ENCODE data around the gene SLC25A33. TPM values are rescaled to one million over a fixed set of nuclear protein-coding genes. Genes with fewer than 3 reads are reported as not detected.
A peak's percentile ranks its signal among the peaks of the same experiment; 100 is the strongest.

Gene SLC25A33
- total and polyA plus RNA-seq, 2 of the 8 experiments (the other 6 are each of a cell fraction or from before 2014, with no cell fraction given): 7.8 to 12.8 TPM

DNA sequence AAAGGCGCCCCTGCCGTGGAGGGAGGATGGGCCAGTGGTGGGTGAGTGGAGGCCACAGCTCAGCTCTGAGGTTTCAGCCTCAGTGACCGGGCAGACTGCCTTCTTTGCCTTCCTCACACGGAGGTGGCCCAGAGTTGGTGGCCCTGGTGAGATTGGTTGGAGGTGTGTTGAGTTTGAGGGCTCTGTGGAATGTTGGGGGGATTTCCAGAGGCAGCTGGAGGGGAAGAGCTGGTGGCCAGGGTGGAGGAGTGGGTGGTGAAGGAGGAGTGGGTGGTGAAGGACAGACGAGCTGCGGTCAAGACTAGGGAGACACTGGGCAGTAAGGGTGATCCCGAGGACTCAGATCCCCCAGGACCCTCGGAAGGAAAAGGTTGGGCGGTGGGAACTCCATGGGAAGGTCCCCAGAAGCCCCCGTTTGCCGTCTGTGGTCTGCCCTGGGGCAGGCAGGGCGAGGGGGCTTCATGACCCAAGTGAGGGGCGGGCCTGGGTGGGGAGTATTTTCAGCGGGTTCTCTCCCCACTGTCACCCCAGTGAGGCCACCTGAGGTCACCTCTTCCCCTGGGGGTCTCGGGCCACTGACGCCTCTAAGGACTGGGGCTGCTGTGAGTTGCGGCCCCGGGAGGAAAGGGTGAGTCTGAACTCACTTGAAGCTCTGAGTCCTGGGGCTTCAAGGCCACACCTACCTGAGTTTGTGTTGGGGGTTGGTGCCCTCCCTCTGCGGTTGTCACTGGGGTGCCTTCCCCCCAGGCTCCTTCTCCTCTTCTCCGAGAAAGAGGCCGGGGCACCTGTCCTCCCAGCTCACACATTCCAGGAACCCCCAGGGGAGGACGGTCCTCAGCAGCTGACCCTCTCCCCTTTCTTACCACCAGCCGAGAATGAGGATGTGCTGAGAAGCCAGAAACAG lies 89.5 kb downstream of the SLC25A33 start:
- 86% methylated on average over 17 of the region's 23 CpGs; no CpG with 5 or more reads in 1 of the 2 experiments for WGBS, 2 experiments (ENCODE audit: extremely low coverage in 1 of 2, insufficient coverage in 1 of 2, insufficient read length in 1 of 2, insufficient replicate concordance in 2 of 2, low coverage in 1 of 2, low lambda C conversion rate in 2 of 2, missing lambda C conversion rate in 1 of 2)
- no peak for FAIRE-seq
- CTCF ChIA-PET (ENCODE audit: partially characterized antibody): interaction anchor here (0.8 to 7.7 kb wide), 20 partner anchors 8 to 801 kb away, joined by 3 to 77 read pairs (median 6); partner anchors contain the start of genes CENPS and PIK3CD

More for the DNA sequence above, 89.5 kb downstream of the SLC25A33 start:
- H2AK5ac ChIP-seq (ENCODE audit: low read depth, low read length): no peak overlapping the region
- H3K23ac ChIP-seq (ENCODE audit: insufficient read length): no peak overlapping the region
- H3K4ac ChIP-seq (replicated peaks; ENCODE audit: insufficient read length, low read depth, low read length): no peak overlapping the region
- no peak overlapping the region for H3K27ac ChIP-seq (ENCODE audit: low read depth, low read length)
- H2BK5ac ChIP-seq (ENCODE audit: low read depth, low read length): no peak overlapping the region
- POLR2A ChIA-PET (ENCODE audit: partially characterized antibody): interaction anchor here (1.2 to 1.6 kb wide), 3 partner anchors 13 to 98 kb away, joined by 3 to 6 read pairs (median 3); partner anchors contain the start of gene PIK3CD
- no peak overlapping the region for H3K14ac ChIP-seq (ENCODE audit: insufficient read length)
- H3K36me3 ChIP-seq (ENCODE audit: control insufficient read depth in 2 of 4, insufficient read depth in 4 of 4, low read length in 3 of 4): no peaks in the 10 kb centered on the region
- no peak overlapping the region for H3K4me3 ChIP-seq (ENCODE audit: extremely low read depth in 1 of 4, insufficient read depth in 2 of 4, low read depth in 3 of 4, low read length in 4 of 4)
- H3K9me3 ChIP-seq (ENCODE audit: insufficient read depth in 2 of 2, low read depth in 1 of 2, low read length in 1 of 2): no peaks in the 10 kb centered on the region
- 0 out of 2 replicates have a peak overlapping the region, but pooled peaks have one; percentile 80 for H2BK20ac ChIP-seq (ENCODE audit: low read length)
- H3K79me1 ChIP-seq (ENCODE audit: low read depth, low read length): no peaks in the 10 kb centered on the region
- no peaks in the 10 kb centered on the region for H3K23me2 ChIP-seq (ENCODE audit: low read depth, low read length)
- H3K27me3 ChIP-seq (replicated peaks in 1 of 4; ENCODE audit: control insufficient read depth in 3 of 4, extremely low read depth in 1 of 4, insufficient read depth in 3 of 4, low read length in 3 of 4): peaks cover 0 to 8% (median 0%) of the 10 kb centered on the region in 4 experiments; a peak in 2 of 7 replicates
- no peak overlapping the region for H4K91ac ChIP-seq (replicated peaks; ENCODE audit: insufficient read length, low read length)
- H4K8ac ChIP-seq (ENCODE audit: extremely low read depth, insufficient read depth, low read length): 0 out of 2 replicates have a peak overlapping the region, but pooled peaks have one; percentile 80
- no peaks in the 10 kb centered on the region for H3K79me2 ChIP-seq (ENCODE audit: control insufficient read depth in 1 of 2, insufficient read depth in 2 of 2, low read length in 2 of 2)
- peak in 1 of 2 experiments; percentile 45 for DNase-seq (ENCODE audit: low read depth in 1 of 2, low spot score in 2 of 2)
- TF ChIP-seq SP4 (IDR thresholded peaks at IDR 0.05; ENCODE audit: low read length) (no peak), GABPA (IDR thresholded peaks at IDR 0.05; ENCODE audit: borderline replicate concordance, insufficient read depth, low read length) (no peak)
- H3K9ac ChIP-seq (replicated peaks in 1 of 4; ENCODE audit: extremely low read depth in 1 of 4, low read depth in 3 of 4, low read length in 3 of 4): no peak overlapping the region
- no peak overlapping the region for H4K5ac ChIP-seq (ENCODE audit: insufficient read length, low read depth, low read length)
- no peak overlapping the region for H2AFZ ChIP-seq (ENCODE audit: low read length)
- H3K18ac ChIP-seq (ENCODE audit: extremely low read depth, low read length): no peak overlapping the region; the same call in 1 of the 2 replicates
- peak overlapping the region; percentile 23; the same call in 1 of the 2 replicates for H2BK12ac ChIP-seq (ENCODE audit: low read depth, low read length)
- no peak overlapping the region for H2BK15ac ChIP-seq (ENCODE audit: low read length)
- no peak overlapping the region for H3K56ac ChIP-seq (replicated peaks; ENCODE audit: insufficient read length, low read depth, low read length)
- peaks cover 0 to 10% (median 8%) of the 10 kb centered on the region in 4 experiments; a peak in 5 of 7 replicates for H3K4me1 ChIP-seq (replicated peaks in 1 of 4; ENCODE audit: control insufficient read depth in 3 of 4, insufficient read depth in 4 of 4, low read length in 3 of 4)
- no peaks in the 10 kb centered on the region for H4K20me1 ChIP-seq (replicated peaks in 1 of 2; ENCODE audit: control insufficient read depth in 1 of 2, insufficient read depth in 2 of 2, low read length in 2 of 2)
- H3K4me2 ChIP-seq (ENCODE audit: insufficient read depth in 1 of 2, low read depth in 2 of 2, low read length in 2 of 2): no peak overlapping the region
- no peak overlapping the region for H2BK120ac ChIP-seq (replicated peaks; ENCODE audit: low read depth, low read length)

Measured in H1 (cell line).